ENCODE results near the gene TRA2B. TPM values are rescaled to one million over a fixed set of nuclear protein-coding genes. Genes with fewer than 3 reads are reported as not detected.

The TRA2B gene
- total RNA-seq, 1 donor from 2014 or later: 228 TPM

DNA sequence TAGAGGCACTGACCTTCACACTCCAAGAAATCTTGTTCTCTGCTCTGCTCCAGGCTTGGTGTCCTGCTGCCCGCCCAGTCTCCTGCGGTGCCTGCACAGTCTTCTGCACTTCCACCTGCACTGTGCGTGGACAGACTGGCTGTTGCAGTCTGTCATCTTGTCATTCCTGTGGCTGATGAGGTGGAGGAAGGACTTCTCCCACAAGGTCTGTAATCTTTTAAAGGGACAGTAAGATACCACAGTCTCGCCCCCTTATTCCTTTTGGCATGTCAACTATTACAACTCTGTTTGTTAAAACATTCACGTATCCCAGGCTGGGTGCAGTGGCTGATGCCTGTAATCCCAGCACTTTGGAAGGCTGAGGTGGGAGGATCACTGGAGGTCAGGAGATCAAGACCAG, 58.9 kb downstream of the TRA2B start:
- DNase-seq (ENCODE audit: low spot score in 2 of 2, unreplicated experiment in 2 of 2): no peak
- TF ChIP-seq, protein P1, sequence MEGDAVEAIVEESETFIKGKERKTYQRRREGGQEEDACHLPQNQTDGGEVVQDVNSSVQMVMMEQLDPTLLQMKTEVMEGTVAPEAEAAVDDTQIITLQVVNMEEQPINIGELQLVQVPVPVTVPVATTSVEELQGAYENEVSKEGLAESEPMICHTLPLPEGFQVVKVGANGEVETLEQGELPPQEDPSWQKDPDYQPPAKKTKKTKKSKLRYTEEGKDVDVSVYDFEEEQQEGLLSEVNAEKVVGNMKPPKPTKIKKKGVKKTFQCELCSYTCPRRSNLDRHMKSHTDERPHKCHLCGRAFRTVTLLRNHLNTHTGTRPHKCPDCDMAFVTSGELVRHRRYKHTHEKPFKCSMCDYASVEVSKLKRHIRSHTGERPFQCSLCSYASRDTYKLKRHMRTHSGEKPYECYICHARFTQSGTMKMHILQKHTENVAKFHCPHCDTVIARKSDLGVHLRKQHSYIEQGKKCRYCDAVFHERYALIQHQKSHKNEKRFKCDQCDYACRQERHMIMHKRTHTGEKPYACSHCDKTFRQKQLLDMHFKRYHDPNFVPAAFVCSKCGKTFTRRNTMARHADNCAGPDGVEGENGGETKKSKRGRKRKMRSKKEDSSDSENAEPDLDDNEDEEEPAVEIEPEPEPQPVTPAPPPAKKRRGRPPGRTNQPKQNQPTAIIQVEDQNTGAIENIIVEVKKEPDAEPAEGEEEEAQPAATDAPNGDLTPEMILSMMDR (IDR thresholded peaks at IDR 0.05; ENCODE audit: unreplicated experiment): no peak
- Mint-ChIP-seq H3K4me1 (peaks cover 2% of the 10 kb centered on the region), H3K36me3 (no peaks in the 10 kb centered on the region), H3K27me3 (ENCODE audit: low read depth) (no peaks in the 10 kb centered on the region), H3K4me3 (no peak overlapping the region), H3K27ac (no peak overlapping the region), H3K9me3 (no peaks in the 10 kb centered on the region)

DNA sequence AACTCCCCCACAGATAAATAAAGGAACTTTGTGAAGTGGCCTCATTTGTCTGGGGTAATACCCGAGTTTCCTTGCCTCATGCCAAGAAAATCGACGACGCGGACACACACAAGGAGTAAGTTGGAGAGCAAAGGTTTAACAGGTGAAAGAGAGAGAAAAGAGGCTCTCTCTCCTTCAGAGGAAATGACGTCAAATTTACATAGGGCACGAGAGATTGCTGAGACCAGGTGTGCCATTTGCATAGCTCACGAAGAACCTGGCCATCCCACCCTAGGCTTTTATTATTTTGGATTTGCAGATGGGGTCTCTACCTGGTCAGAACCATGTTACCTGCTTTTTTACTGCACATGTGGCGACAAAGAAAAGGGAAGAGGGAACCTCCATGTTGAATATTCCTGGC, 63.7 kb downstream of the TRA2B start:
- Mint-ChIP-seq H3K27me3 (ENCODE audit: low read depth) (no peaks in the 10 kb centered on the region), H3K9me3 (no peaks in the 10 kb centered on the region), H3K4me1 (peaks cover 2% of the 10 kb centered on the region), H3K4me3 (no peak overlapping the region), H3K27ac (no peak overlapping the region), H3K36me3 (no peaks in the 10 kb centered on the region)
- DNase-seq (ENCODE audit: low spot score in 2 of 2, unreplicated experiment in 2 of 2): no peak
- TF ChIP-seq, protein P1 (IDR thresholded peaks at IDR 0.05; ENCODE audit: unreplicated experiment): no peak

DNA sequence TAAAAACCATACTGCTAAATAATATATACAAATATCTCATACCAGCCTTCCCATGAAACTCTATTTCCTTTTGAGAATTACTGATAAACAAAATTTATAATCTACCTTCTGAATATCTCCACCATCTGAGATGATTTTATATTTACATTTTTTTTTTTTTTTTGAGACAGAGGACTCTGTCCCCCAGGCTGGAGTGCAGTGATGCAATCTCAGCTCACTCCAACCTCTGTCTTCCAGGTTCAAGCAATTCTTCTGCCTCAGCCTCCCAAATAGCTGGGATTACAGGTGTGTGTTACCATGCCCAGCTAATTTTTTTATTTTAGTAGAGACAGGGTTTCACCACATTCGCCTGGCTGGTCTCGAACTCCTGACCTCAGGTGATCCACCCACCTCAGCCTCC, 70.2 kb downstream of the TRA2B start:
- peaks cover 5% of the 10 kb centered on the region for H3K9me3 Mint-ChIP-seq
- no peak overlapping the region for H3K4me3 Mint-ChIP-seq
- no peaks in the 10 kb centered on the region for H3K36me3 Mint-ChIP-seq
- TF ChIP-seq, protein P1 (IDR thresholded peaks at IDR 0.05; ENCODE audit: unreplicated experiment): no peak
- no peaks in the 10 kb centered on the region for H3K27me3 Mint-ChIP-seq (ENCODE audit: low read depth)
- no peaks in the 10 kb centered on the region for H3K4me1 Mint-ChIP-seq
- H3K27ac Mint-ChIP-seq: no peak overlapping the region
- no peak for DNase-seq (ENCODE audit: low spot score in 2 of 2, unreplicated experiment in 2 of 2)

DNA sequence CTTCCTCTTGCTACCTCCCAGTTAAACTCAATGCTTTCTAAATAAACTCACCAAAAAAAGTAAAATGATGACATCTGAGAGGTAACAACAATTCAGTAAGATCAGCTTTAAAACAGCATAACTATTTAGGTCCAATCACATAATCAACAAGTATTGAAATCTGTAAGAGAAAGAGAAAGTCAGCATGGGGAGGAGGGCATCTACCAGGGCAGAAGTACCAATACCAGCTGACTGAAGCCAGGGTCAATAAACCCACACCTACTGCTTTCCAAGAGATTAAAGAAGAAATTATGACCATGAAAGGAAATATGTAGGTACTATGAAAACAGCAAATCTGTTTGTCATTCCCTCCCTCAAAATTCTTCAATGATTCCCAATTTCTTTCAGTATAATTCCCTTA, 70.8 kb downstream of the TRA2B start:
- Mint-ChIP-seq H3K9me3 (peaks cover 5% of the 10 kb centered on the region), H3K27me3 (ENCODE audit: low read depth) (no peaks in the 10 kb centered on the region), H3K36me3 (no peaks in the 10 kb centered on the region), H3K27ac (no peak overlapping the region), H3K4me3 (no peak overlapping the region), H3K4me1 (no peaks in the 10 kb centered on the region)
- no peak for DNase-seq (ENCODE audit: low spot score in 2 of 2, unreplicated experiment in 2 of 2)
- TF ChIP-seq, protein P1 (IDR thresholded peaks at IDR 0.05; ENCODE audit: unreplicated experiment): no peak

DNA sequence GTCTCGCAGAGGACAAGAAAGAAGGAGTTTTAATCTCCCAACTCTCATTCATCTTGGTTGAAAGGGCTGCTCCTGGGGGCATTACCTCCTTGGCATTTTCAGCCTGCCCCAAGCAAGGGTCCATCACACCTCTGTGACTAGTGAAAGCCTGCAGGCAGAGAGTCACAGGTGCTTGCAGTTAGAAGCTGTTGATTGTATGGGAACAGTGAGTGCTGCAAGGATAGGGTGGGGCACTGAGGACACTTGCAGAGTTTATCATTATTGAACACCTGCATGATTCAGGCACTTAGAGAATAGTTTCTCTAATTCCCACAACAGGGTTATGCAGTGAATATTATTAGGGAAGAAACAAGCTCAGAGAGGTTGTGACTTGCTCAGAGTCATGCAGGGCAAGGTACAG, 71.3 kb downstream of the TRA2B start:
- Mint-ChIP-seq H3K9me3 (peaks cover 5% of the 10 kb centered on the region), H3K27ac (no peak overlapping the region), H3K36me3 (no peaks in the 10 kb centered on the region), H3K4me3 (no peak overlapping the region), H3K27me3 (ENCODE audit: low read depth) (no peaks in the 10 kb centered on the region), H3K4me1 (no peaks in the 10 kb centered on the region)
- TF ChIP-seq, protein P1 (IDR thresholded peaks at IDR 0.05; ENCODE audit: unreplicated experiment): no peak
- no peak for DNase-seq (ENCODE audit: low spot score in 2 of 2, unreplicated experiment in 2 of 2)

Other genes starting within 250 kb of the TRA2B start
- 191 to 201 TPM (median 191 TPM) in 3 replicates for gene IGF2BP2, start 113.0 kb downstream of the TRA2B start, total RNA-seq
- gene ETV5, start 171.1 kb upstream of the TRA2B start, total RNA-seq: 27.1 to 29.7 TPM (median 27.3 TPM) in 3 replicates